Dendritic cell treated with granulocyte-macrophage colony-stimulating factor and Interleukin-4, amounts not matched to agents 40 ng/mL and 50 ng/mL, for 4 days (primary cell): ENCODE measurements around the gene HAPLN2.
"Not testable (repeated sequence)": the region's sequence is repeated elsewhere in the genome, so short reads cannot be mapped to it uniquely, and the experiment has no call there.

Source experiments
- H3K27ac Mint-ChIP-seq: one replicate; pipeline ENCODE4 v1.8.0; 2022; ENCODE audit warnings: mild to moderate bottlenecking, mixed read lengths
- H3K27me3 Mint-ChIP-seq: one replicate; pipeline ENCODE4 v1.8.0; 2022; ENCODE audit warnings: mild to moderate bottlenecking, mixed read lengths
- H3K36me3 Mint-ChIP-seq: one replicate; pipeline ENCODE4 v1.8.0; 2022; ENCODE audit warnings: low read depth, mixed read lengths
- H3K4me1 Mint-ChIP-seq: one replicate; pipeline ENCODE4 v1.8.0; 2022; ENCODE audit warnings: low read depth, mixed read lengths
- H3K4me3 Mint-ChIP-seq: one replicate; pipeline ENCODE4 v1.8.0; 2022; ENCODE audit warnings: mild to moderate bottlenecking, moderate library complexity, mixed read lengths
- H3K9me3 Mint-ChIP-seq: one replicate; pipeline ENCODE4 v1.8.0; 2022; ENCODE audit warnings: mixed read lengths
- intact Hi-C: fragments of 100-400 bp; cut with micrococcal nuclease; formaldehyde crosslinking; loops from one replicate; pipeline ENCODE4 v1.15.0; 2022

HAPLN2 gene

GRCh38 chr1:156598125-156598524 lies 21.1 kb upstream of the HAPLN2 start:
- intact Hi-C loops, result no loop called here
- Mint-ChIP-seq H3K9me3 (no peaks in the 10 kb centered on the region), H3K27ac (no peak overlapping the region), H3K4me3 (no peak overlapping the region), H3K36me3 (peaks cover 54% of the 10 kb centered on the region), H3K4me1 (peaks cover 23% of the 10 kb centered on the region), H3K27me3 (no peaks in the 10 kb centered on the region)

GRCh38 chr1:156598731-156599432 lies 20.3 kb upstream of the HAPLN2 start:
- no peaks in the 10 kb centered on the region for H3K9me3 Mint-ChIP-seq
- H3K27me3 Mint-ChIP-seq, result no peaks in the 10 kb centered on the region
- no peak overlapping the region for H3K4me3 Mint-ChIP-seq
- no peak overlapping the region for H3K27ac Mint-ChIP-seq
- intact Hi-C loops, result no loop called here
- peaks cover 54% of the 10 kb centered on the region for H3K36me3 Mint-ChIP-seq
- peaks cover 23% of the 10 kb centered on the region for H3K4me1 Mint-ChIP-seq

- H3K27ac Mint-ChIP-seq, result no peak overlapping the region
- H3K9me3 Mint-ChIP-seq, result no peaks in the 10 kb centered on the region
- peaks cover 23% of the 10 kb centered on the region for H3K4me1 Mint-ChIP-seq
- intact Hi-C loops, result loop anchor here (2.0 kb wide), 1 partner anchor 143 kb away; no protein-coding TSS in a partner anchor
- H3K36me3 Mint-ChIP-seq, result peaks cover 49% of the 10 kb centered on the region
- H3K27me3 Mint-ChIP-seq, result no peaks in the 10 kb centered on the region
- no peak overlapping the region for H3K4me3 Mint-ChIP-seq
These were observed 19.4 kb upstream of the HAPLN2 start for GRCh38 chr1:156599811-156600210.

- Mint-ChIP-seq H3K4me1 (peaks cover 28% of the 10 kb centered on the region), H3K36me3 (peaks cover 40% of the 10 kb centered on the region), H3K27me3 (no peaks in the 10 kb centered on the region), H3K9me3 (no peaks in the 10 kb centered on the region), H3K27ac (peak overlapping the region; percentile 87), H3K4me3 (peak overlapping the region; percentile 98)
- intact Hi-C loops, result loop anchor here (2.0 kb wide), 1 partner anchor 144 kb away; no protein-coding TSS in a partner anchor
These were observed 18.5 kb upstream of the HAPLN2 start for GRCh38 chr1:156600733-156601121.

DNA sequence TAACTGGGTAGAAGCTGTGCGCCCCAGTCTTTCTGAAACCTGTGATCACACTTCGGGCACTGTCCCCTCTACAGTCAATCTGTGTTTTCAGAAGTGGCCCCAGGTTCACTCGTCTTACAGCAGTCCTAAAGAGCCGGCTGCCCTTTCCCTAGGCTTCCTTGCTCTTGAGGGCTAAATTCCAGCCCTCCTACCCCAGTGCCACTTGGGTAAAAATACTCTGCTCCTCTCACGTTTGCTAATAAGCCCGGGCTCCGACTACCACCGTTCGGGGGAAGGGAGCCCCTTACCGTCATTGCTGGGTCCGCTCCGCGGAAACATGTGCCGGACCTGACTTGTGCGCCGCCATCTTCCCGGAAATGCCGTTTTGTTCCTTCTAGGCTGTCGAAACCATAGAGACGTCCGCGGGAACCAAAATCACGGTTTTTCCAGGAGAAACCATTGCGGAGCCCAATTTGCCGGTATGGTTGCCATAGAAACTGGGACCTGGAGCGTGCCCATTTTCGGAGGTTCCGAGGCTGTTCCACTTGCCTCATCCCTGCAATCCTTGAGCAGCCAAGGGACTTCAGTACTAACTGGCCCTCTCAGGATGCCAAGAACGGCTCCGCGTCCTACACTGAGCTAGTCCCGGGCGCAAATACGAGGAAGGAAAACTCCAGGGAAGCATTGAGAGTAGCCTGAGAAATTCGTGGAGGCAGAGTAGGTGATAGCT lies 17.9 kb upstream of the HAPLN2 start, which contains the start of gene GPATCH4:
Gene GPATCH4 (minus strand): TSS at position 358 of the 709 bp plus-strand sequence.
- peaks cover 34% of the 10 kb centered on the region for H3K36me3 Mint-ChIP-seq
- H3K9me3 Mint-ChIP-seq, result no peaks in the 10 kb centered on the region
- H3K27me3 Mint-ChIP-seq, result no peaks in the 10 kb centered on the region
- intact Hi-C loops, result loop anchor here (2.0 kb wide), 1 partner anchor 144 kb away; no protein-coding TSS in a partner anchor
- peak within 1 kb of the TSS; percentile 87 for H3K27ac Mint-ChIP-seq
- H3K4me3 Mint-ChIP-seq, result peak within 1 kb of the TSS; percentile 98
- peaks cover 28% of the 10 kb centered on the region for H3K4me1 Mint-ChIP-seq

DNA sequence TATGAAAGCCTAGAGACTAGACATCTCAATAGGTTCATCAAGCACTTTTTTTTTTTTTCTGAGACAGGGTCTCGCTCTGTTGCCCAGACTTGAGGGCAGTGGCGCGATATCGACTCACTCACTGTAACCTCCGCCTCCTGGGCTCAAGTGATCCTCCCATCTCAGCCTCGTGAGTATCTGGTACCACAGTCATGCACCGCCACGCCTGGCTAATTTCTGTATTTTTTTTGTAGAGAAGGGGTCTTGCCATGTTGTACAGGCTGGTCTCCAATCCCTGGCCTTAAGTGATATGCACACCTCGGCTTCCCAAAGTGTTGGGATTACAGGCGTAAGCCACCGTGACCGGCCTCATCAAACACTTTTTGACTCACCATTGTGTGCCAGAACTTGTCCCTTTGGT lies 17.3 kb upstream of the HAPLN2 start:
- H3K27me3 Mint-ChIP-seq, result no peaks in the 10 kb centered on the region
- intact Hi-C loops, result loop anchor here (2.0 kb wide), 1 partner anchor 145 kb away; no protein-coding TSS in a partner anchor
- H3K9me3 Mint-ChIP-seq, result no peaks in the 10 kb centered on the region
- H3K36me3 Mint-ChIP-seq, result peaks cover 28% of the 10 kb centered on the region
- H3K4me1 Mint-ChIP-seq, result peaks cover 28% of the 10 kb centered on the region
- peak overlapping the region; percentile 87 for H3K27ac Mint-ChIP-seq
- H3K4me3 Mint-ChIP-seq, result peak overlapping the region; percentile 98

DNA sequence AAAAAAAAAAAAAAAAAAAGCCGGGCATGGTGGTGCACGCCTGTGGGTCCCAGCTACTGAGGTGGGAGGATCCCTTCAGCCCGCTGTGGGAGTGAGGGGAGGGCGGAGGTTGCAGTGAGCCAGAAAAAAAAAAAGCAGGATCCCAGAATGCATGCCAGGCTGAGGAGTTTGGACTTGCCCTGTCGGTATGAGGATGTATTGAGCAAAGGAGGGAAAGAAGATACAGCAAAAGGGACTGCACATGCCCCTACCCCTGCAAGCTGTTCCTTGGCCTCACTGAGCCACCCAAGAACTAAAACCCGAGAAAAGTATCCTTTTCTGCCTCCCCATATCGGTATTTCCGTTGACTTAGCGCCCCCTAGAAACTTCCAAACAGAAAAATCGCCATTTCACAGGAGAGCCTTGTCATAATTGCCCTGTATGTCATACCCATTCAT lies 16.6 kb upstream of the HAPLN2 start:
- Mint-ChIP-seq H3K36me3 (peaks cover 21% of the 10 kb centered on the region), H3K9me3 (no peaks in the 10 kb centered on the region), H3K4me1 (peaks cover 28% of the 10 kb centered on the region), H3K4me3 (peak overlapping the region; percentile 10), H3K27me3 (peaks cover 1% of the 10 kb centered on the region), H3K27ac (no peak overlapping the region)
- intact Hi-C loops, result no loop called here

DNA sequence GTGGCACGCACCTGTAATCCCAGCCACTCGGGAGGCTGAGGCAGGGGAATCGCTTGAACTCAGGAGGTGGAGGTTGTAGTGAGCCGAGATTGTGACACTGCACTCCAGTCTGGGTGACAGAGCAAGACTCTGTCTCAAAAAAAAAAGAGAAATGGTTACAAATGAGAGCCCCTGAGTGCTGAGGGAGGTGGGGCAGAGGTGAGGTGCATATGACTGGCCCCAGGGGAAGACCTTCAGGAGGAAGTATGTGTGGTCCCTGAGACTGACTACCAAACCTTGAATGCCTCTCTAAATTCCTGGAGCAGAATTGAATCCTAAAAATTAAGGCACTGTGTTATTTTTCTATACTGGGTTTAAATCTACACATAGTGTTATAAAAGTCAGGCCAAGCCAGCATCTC lies 11.9 kb upstream of the HAPLN2 start:
- intact Hi-C loops, result loop anchor here (5.0 kb wide), 1 partner anchor 220 kb away; no protein-coding TSS in a partner anchor
- not testable (repeated sequence) for H3K36me3 Mint-ChIP-seq, H3K4me3 Mint-ChIP-seq, H3K9me3 Mint-ChIP-seq, H3K27ac Mint-ChIP-seq
- Mint-ChIP-seq H3K27me3 (peaks cover 24% of the 10 kb centered on the region), H3K4me1 (peaks cover 16% of the 10 kb centered on the region)

- H3K9me3 Mint-ChIP-seq, result no peaks in the 10 kb centered on the region
- H3K27me3 Mint-ChIP-seq, result peaks cover 30% of the 10 kb centered on the region
- no peak overlapping the region for H3K27ac Mint-ChIP-seq
- intact Hi-C loops, result loop anchor here (1.0 to 5.0 kb wide), 3 partner anchors 24 to 221 kb away; no protein-coding TSS in a partner anchor
- H3K36me3 Mint-ChIP-seq, result no peaks in the 10 kb centered on the region
- H3K4me3 Mint-ChIP-seq, result no peak overlapping the region
- peaks cover 18% of the 10 kb centered on the region for H3K4me1 Mint-ChIP-seq
These were observed 11.1 kb upstream of the HAPLN2 start for GRCh38 chr1:156608036-156608674.

GRCh38 chr1:156608981-156609380 lies 10.2 kb upstream of the HAPLN2 start:
- Mint-ChIP-seq H3K36me3 (no peaks in the 10 kb centered on the region), H3K27ac (no peak overlapping the region), H3K4me3 (no peak overlapping the region), H3K4me1 (peaks cover 18% of the 10 kb centered on the region), H3K9me3 (no peaks in the 10 kb centered on the region), H3K27me3 (peaks cover 30% of the 10 kb centered on the region)
- intact Hi-C loops, result loop anchor here (1.0 to 5.0 kb wide), 3 partner anchors 25 to 222 kb away; no protein-coding TSS in a partner anchor

DNA sequence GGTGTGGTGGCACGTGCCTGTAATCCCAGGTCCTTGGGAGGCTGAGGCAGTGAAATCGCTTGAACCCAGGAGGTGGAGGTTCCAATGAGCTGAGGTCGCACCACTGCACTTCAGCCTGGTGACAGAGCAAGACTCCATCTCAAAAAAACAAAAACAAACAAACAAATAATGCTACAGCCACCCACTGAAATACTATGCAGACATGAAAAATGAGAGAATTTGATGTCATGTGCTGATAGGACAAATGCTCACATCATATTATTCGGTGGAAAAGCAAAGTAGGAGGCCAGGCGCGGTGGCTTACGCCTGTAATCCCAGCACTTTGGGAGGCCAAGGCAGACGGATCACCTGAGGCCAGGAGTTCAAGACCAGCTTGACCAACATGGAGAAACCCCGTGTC lies 9.1 kb upstream of the HAPLN2 start:
- H3K27me3 Mint-ChIP-seq, result peaks cover 39% of the 10 kb centered on the region
- H3K27ac Mint-ChIP-seq, H3K9me3 Mint-ChIP-seq, H3K36me3 Mint-ChIP-seq, intact Hi-C loops, H3K4me3 Mint-ChIP-seq: not testable (repeated sequence)
- H3K4me1 Mint-ChIP-seq, result peaks cover 15% of the 10 kb centered on the region

GRCh38 chr1:156612666-156613065 lies 6.5 kb upstream of the HAPLN2 start:
- peaks cover 60% of the 10 kb centered on the region for H3K27me3 Mint-ChIP-seq
- H3K4me1 Mint-ChIP-seq, result peaks cover 21% of the 10 kb centered on the region
- no peak overlapping the region for H3K27ac Mint-ChIP-seq
- intact Hi-C loops, result no loop called here
- no peaks in the 10 kb centered on the region for H3K9me3 Mint-ChIP-seq
- no peak overlapping the region for H3K4me3 Mint-ChIP-seq
- H3K36me3 Mint-ChIP-seq, result no peaks in the 10 kb centered on the region

DNA sequence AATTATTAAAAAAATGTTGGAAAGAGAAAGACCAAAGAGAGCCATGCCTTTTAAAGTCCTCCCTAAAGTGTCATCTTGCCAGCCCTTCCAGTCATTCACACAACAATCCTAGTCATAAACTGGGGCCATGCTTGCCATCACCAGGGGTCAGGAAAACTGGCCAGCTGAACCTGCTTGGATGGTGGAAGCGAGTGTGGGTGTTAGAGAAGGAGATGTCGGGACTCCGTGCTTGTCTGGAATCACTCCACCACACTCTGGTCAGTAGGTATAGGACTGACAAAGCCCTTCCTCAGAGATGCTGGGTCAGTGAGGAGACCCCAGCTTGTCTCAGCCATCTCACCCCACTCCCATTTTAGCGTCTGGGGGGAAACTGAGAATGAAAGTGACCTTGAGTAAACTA lies 3.3 kb upstream of the HAPLN2 start:
- Mint-ChIP-seq H3K27me3 (peaks cover 78% of the 10 kb centered on the region), H3K9me3 (no peaks in the 10 kb centered on the region), H3K36me3 (no peaks in the 10 kb centered on the region), H3K4me1 (peaks cover 15% of the 10 kb centered on the region), H3K27ac (no peak overlapping the region), H3K4me3 (no peak overlapping the region)
- intact Hi-C loops, result no loop called here

GRCh38 chr1:156616463-156616862 lies 2.8 kb upstream of the HAPLN2 start:
- Mint-ChIP-seq H3K36me3 (no peaks in the 10 kb centered on the region), H3K4me1 (peaks cover 15% of the 10 kb centered on the region), H3K4me3 (no peak overlapping the region), H3K9me3 (no peaks in the 10 kb centered on the region), H3K27me3 (peaks cover 79% of the 10 kb centered on the region), H3K27ac (no peak overlapping the region)
- intact Hi-C loops, result no loop called here
